GM21528 (cell line): ENCODE data around the gene AP1M1.

Experiments
- ATAC-seq: cut with Tn5 transposase; IDR thresholded peaks from one replicate; pipeline ENCODE4 v1.9.1; 2021; ENCODE audit warnings: mild to moderate bottlenecking, moderate library complexity; ENCODE audit not compliant: unreplicated experiment, low FRiP score

The AP1M1 gene

DNA sequence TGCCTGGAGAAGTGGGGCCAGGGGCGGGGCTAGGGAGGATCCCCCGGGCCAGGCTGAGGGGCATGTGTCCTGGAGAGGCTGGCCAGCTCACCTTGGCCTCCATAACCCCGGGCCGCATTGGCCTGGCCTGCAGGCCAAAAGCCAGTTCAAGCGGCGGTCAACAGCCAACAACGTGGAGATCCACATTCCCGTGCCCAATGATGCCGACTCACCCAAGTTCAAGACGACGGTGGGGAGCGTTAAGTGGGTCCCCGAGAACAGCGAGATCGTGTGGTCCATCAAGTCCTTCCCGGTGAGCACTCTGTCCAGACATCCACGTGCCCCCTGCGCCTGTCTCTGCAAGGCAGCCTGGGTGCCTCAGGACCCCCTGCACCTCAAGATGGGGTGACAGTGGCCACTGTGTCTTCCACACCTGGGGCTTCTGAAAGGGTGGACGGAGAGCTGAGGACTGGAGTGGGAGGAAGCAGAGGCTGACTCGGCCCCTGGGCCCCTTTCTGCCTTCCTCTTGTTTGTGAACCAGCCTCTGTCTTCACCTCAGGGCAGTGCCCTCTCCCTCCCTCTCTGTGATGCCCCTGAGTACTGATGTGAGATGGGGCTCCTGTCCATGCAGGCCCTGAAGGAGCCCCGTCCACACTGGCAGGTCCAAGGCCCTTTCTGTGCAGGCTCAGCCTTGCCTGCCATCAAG lies 31.1 kb downstream of the AP1M1 start:
- ATAC-seq, result no peak

DNA sequence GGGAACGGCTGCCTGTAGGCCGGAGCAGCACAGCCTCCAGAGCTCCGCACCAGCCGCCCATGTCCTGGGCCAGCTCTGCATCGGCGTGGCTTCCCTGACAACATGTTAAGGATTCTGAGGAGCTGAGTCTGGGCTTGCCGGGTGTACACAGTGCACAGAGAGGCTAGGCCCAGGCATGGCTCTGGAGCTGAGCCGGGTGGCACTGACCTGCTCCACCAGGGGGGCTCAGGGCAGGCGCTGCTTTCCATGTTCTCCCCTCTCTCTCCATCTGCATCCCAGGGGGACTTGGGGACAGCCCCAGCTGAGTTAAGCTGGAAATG lies 31.6 kb downstream of the AP1M1 start:
- no peak for ATAC-seq

DNA sequence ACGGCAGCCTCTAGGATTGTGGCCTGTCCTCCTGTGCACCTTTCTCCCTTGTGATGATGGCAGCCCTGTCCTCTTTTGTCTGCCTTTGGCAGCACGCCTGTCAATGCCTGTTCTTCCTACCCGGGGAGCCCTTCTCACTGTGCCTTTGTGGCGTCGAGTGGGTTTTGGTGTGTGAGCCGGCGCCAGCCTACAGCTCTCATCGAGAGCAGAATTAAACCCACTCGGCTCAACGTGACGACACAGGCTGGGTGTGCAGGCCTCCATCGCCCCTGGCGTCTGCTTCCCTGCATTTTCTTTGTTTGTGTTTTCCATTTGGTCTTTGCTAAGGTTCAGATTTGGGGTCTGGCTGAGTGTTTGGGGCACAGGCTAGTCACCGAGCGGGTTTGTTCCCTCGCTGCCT lies 34.4 kb downstream of the AP1M1 start:
- ATAC-seq, result no peak

DNA sequence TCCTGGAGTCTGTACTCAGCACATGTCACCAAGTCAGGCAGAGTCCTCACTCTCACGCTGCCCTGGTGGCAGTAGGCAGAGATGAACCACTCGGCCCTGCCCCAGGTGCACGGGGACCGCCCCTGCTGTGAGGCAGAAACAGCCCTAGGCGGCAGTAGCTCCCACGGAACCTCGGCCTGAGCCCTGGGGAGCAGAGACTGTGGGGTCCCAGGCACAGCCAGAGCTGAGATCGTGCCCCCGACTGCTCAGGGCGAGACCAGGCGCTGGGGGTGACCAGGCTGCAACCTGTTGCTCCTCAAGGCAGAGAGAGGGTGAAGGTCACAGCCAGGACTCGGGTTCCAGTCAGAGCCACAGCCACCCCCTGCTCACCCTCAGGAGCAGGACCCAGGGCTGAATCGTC lies 34.9 kb downstream of the AP1M1 start:
- ATAC-seq, result no peak

DNA sequence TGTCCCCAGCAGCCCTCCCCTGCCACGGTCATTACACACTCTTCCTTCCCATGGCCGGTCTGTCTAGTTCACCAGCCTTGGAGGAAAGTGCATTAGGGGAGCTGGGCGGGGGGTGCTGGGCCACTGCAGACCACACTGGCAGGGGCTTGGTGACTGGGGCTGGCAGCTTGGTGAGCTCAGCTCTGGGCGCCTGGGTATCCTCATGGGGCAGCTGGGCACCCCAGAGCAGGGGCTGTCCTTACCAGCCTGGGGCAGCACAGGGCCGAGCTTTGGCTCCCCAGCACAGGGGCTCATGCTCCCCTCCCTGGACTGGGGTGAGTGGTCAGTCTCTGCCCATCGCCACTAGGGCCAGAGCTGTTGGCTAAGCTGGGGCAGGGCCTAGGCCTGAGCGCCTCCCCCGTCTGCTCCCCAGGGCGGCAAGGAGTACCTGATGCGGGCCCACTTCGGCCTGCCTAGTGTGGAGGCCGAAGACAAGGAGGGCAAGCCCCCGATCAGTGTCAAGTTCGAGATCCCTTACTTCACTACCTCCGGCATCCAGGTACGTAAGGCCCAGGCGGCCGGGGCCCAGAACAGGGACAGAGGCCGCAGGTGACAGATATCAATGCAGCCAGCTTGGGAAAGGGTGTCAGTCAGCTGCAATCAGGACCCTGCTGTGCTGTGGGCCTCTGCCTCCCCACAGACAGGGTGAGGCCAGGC lies 35.5 kb downstream of the AP1M1 start:
- ATAC-seq, result no peak

DNA sequence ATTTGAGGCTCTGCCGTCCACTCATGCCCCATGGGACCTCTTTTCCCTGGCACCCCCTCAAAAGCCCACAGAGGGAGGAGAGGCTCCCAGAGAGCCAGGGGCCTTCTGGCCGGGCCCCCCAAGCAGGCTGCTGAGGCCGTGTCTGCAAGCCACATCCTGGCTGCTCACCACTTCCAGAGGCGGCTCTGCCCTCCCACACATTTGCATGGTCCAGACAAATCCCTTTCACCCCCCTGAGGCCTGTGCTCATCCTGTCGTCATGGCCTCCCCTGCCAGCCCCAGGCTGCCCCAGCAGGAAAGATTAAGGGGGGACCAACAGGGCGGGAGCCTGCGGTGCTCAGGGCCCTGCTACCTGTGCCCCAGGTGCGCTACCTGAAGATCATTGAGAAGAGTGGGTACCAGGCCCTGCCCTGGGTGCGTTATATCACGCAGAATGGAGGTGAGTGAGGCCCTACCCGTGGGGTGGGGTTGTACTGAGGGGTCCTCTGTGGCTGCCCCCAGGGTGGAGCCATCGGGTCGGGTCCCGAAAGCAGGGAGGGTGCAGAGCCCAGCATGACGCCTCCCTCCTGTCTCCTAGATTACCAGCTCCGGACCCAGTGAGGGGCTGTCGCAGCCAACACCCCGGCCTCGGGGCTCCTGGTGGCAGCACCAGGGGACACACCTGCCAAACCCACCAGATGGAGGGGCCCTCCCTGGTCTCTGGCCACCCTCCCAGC lies 36.3 kb downstream of the AP1M1 start:
- no peak for ATAC-seq

DNA sequence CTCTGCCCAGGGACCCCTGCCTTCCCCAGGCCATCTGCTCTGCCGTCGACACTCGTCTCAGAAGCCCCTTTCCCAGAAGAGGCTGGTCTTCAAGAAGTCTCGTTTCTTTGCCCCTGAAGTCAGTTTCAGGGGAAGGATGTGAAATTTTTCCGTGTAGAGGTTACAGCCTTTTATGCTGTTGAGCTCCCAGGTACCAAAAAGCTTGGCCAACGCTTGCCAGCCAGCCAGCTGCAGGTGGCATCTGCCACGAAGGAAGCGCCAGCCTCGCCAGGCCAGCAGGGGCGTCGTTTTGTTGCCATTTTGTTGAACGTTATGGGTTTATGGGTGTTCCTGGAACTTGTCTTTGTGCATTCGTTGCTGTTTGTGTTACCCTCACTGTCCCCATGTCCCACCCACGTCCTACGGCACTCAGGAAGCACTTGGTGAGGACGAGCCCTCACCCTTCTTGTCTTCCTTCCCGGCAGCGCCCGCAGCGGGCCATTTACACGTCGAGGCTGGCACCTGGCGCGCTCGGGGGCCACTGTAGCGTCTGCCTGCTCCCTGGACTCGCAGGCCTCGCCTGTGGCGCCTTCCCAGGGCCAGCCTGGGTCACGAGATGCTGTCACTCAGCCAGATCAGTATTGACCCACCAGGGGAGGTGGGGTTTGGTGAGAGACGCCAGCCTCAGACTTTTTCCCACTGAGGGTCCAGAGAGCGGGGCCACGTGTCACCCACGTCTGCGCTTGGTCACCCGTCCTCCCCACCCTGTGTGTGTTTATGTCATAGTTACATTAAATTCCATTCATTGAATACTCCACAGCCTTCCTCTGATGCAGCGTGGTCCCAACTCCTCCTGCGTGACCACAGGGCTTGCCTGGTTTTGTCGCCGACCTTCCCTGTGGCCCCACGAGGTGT lies 37.1 kb downstream of the AP1M1 start:
- ATAC-seq, result no peak

DNA sequence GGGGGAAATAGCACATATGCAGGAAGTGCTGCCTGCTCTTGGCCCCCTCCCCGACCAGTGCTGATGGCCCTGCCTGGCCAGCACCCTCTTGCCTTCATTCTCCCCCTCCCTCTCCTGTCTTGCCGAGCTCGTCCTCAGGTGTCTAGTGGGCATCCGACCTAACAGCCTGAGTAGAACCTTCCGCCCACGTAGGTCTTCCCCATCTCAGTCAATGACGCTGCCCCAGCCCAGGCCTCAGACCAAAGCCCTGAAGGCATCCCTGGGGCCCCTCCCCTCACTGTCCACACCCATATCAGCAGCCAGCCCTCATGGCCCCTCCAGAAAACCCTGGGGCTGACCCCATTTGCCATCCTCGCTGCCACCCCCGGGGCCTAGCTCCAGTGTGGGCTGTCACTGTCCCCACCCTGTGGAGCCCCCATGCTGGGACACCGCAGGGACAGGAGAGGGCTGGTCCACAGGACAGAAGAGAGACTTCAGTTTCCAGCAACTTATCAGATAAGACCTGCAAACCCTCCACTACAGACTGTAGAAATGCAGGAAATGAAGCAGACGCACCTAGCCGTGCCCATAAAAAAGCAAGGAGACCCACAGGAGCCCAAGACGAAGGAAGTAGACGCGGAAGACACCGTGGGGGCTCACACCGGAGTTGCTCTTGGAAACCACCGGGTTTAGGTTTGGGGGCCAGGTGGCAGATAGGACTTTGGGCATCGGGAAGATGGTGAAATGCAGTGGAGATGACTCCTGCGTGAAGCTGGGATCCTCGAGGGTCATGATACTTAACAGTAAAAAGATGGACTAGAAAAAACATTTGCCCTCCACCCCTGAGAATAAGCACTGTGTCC lies 38.3 kb downstream of the AP1M1 start:
- ATAC-seq, result no peak

DNA sequence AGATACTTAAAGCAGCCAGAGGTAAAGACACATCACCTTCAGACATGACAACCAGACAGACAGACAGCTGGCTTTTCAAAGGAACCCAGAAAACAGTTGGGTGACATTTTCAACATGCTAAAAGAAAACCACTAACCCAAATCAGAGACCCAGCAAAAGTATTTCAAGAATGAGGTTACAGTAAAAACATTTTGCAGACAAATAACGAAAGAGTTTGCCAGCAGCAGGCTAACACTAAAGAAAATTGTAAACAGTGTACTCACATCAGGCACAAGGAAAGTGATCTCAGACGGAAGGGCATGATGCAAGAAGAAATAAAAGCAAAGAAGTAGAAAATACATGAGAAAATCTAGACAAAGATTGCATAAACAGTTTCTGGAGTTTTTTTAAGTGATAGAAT lies 46.4 kb downstream of the AP1M1 start:
- no peak for ATAC-seq

DNA sequence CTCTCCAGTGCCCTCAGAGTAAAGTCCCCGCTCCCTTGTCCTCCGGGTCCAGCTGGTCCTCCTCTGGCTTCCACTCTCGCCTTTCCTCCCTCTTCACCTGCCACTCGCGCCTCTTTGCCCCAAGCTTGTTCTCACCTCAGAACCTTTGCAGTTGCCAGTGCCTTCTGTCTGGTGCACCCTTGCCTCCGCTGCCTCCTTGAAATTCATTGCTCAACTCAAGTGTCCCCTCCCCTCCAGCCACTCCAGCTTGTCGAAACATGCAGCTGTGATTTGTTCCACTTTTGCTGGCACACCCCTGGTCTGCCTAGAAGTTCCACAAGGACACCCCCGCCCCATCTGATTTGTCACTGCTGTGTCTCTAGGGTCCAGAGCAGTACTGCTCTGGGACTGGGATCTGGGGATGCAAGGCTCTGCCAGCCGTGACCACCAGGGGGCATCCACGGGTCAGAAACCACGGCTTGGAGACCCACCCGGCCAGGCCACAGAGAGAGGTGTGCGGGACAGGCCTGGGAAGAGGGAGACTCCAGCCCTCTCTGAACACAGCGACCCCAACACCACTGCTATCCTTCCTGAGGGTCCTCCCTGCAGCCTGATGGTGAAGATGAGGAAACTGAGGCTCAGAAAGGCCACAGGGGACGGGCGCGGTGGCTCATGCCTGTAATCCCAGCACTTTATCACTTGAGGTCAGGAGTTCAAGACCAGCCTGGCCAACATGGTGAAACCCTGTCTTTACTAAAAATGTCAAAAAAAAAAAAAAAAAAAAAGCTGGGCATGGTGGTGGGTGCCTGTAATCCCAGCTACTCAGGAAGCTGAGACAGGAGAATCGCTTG lies 49.9 kb downstream of the AP1M1 start:
- no peak for ATAC-seq

DNA sequence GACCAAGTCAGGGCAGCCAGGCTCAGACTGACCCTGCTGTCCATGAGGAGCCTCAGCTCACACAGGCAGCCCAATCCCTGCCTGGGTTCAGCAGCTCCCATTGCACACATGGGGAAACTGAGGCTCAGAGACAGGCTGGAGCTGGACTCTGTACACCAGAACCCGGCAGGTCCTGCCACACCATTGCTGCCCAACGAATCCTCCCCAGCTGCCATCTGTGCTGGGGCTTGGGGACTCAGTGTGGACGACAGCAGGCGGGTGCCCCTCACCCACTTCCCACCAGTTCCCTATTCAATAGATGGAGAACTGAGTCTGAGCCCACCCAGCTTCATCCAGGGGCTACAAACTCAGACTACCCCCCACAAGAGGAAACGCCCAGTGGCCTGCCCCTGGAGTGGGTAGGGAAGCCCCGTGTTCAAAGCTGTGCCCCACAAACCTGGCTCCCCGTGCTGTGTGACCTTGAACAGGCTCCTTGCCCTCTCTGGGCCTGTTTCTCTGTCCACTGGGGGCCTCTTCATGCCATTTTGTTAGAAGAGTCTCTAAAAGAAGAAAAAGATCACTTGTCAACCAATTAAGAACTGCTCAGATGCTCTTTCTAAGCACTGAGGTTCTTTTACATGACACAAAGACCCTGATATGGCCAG lies 50.8 kb downstream of the AP1M1 start:
- ATAC-seq, result no peak

DNA sequence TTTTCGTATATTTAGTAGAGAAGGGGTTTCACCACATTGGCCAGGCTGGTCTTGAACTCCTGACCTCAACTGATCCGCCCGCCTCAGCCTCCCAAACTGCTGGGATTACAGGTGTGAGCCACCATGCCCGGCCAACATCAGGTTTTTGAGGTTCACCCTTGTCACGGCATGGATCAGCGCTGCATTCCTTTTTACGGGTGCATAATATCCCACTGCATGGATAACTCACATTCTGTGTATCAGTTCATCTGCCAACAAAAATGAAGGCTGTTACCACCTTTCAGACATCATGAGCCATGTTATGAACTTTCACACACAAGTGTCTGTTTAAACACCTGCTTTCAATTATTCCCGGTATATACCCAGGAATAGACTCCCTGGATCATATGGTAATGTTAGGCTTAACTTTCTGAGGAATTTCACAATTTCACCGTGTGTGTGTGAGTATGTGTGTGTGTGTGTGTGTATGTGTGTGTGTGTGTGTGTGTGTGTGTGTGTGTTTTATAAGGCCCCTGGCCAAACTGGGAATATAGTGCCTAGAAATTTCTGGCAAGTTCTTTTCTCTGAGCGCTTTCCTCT lies 52.2 kb downstream of the AP1M1 start:
- ATAC-seq, result no peak

DNA sequence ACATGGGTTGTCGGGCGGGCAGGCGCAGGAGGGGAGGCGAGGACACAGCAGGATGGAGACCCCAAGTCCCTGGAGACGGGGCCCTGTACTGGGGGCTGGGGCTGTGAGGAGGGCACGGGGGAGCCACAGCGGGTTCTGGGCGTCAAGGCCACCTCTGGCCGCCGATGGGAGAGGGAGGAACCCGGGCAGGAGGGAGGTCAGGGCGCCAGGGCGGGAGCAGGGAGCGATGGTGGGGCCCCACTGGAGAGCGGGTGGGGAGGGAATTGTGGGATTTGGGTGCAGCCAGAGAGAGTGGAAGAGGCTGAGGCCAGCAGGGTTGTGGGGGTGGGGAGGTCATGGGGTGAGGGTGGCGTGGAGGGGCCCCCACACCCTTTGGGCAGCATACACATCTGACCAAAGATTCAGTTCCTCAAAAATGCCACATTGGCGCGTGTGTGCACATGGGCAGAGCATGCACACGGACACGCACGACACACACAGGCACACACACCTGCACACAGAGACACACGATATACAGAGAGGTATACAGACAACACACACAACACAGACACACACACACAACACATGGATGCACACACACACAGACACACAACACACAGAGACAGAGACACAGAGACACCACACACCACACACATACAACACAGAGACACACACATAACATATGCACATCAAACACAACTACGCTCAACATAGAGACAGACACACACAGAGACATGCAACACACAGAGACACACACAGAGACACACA lies 54.9 kb downstream of the AP1M1 start:
- no peak for ATAC-seq

DNA sequence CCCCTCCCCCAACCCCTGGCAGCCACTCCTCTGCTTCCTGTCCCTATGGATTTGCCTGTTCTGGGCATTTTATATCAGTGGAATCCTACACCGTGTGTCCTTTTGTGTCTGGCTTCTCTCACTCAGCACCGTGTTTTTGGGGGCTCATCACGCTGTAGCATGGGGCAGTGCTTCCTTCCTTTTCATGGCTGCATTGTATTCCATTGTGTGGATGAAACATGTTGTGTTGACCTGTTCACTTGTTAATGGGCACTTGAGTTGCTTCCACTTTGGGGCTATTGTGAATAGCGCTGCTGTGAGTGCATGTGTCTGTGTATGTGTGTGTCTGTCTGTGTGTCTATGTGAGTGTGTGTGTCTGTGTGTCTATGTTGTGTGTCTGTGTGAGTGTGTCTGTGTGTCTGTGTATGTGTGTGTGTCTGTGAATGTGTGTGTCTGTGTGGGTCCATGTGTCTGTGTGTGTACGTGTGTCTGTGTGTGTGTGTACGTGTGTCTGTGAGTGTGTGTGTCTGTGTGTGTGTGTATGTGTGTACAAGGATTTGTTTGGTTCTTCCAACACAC lies 57.2 kb downstream of the AP1M1 start:
- ATAC-seq, result no peak

DNA sequence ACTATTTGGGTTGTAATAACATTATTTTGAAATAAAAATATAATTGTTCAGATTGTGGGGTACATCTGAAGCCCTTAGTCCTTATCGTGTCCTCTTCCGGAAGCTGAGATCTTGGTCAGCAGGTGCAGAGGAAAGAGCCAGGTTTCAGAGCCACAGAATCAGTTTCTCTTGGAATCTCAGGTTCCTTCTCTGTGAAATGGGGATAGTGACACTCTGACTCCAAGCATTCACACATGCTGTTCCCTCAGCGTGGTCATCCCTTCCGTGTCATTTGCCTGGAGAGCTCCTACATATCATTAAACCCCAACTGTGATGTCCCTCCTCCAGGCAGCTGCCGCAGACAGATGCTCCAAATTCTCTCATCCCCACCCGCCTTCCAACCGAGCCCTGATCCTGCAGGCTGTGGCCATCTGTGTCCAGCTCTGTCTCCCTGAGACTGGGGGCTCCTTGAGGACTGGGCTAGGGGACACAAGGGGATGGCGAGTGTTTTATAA lies 59.8 kb downstream of the AP1M1 start:
- no peak for ATAC-seq

DNA sequence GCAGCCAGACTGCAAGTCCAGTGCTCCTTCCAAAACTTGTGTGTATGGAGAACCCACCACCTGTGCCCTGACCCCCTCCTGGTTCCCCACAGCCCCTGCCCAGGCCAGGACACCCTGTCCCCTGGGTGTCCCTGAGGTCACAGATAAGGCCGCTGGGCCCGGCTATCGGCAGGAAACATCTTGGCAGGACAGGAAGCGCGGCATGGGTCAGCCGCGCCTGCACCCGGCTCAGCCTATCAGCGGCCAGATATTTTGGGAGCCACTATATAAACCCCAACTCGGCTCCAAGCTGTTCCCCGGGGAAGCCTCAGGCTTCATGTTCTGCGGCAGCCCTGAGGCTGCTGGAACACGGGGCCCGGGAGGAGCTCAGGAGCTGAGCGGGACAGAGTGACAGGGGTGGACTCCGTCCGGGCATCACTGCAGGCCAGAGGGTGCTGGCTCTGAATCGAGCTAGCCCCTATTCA lies 60.8 kb downstream of the AP1M1 start:
- no peak for ATAC-seq
